ENCODE results near the gene BAZ2B. TPM values are rescaled to one million over a fixed set of nuclear protein-coding genes. Genes with fewer than 3 reads are reported as not detected.

Gene BAZ2B
- total and polyA plus RNA-seq, 10 donors, result 5.6 to 158 (median 86.0) TPM

- TF ChIP-seq POLR2AphosphoS5 (IDR thresholded peaks at IDR 0.05) (no peak), POLR2A (IDR thresholded peaks at IDR 0.05) (no peak), CTCF (IDR thresholded peaks at IDR 0.05 in 8 of 11, conservative IDR thresholded peaks at IDR 0.05 in 3 of 11) (no peak)
- no peaks in the 10 kb centered on the region for H3K9me3 ChIP-seq
- H3K27ac ChIP-seq, result no peak overlapping the region
- no peaks in the 10 kb centered on the region for H3K27me3 ChIP-seq (replicated peaks in 1 of 7)
- intact Hi-C loops (cut with DNase I; ENCODE audit: low total_unique reads), result no loop called here
- H3K4me3 ChIP-seq, result no peak overlapping the region
- no peaks in the 10 kb centered on the region for H3K36me3 ChIP-seq
- 93 to 97% (median 96%) methylated on average over 6 of the region's 6 CpGs for WGBS, 5 donors
- no peak for DNase-seq
- peaks cover 0 to 41% (median 23%) of the 10 kb centered on the region in 6 donors for H3K4me1 ChIP-seq
These were observed 8.2 kb downstream of the BAZ2B start for GRCh38 chr2:159608108-159608507.

- Histone ChIP-seq H3K4me1 (peaks cover 0 to 27% (median 13%) of the 10 kb centered on the region in 6 donors), H3K27me3 (replicated peaks in 1 of 7) (no peaks in the 10 kb centered on the region), H3K4me3 (no peak overlapping the region), H3K36me3 (no peaks in the 10 kb centered on the region), H3K27ac (peak overlapping the region in 7 of 8 donors; percentile 30 to 57 (median 44)), H3K9me3 (no peaks in the 10 kb centered on the region)
- WGBS, 5 donors, result 35 to 51% (median 46%) methylated on average over 2 of the region's 2 CpGs
- TF ChIP-seq POLR2A (IDR thresholded peaks at IDR 0.05) (no peak), CTCF (IDR thresholded peaks at IDR 0.05 in 8 of 11, conservative IDR thresholded peaks at IDR 0.05 in 3 of 11) (no peak), POLR2AphosphoS5 (IDR thresholded peaks at IDR 0.05) (no peak)
- DNase-seq, result no peak
- intact Hi-C loops (cut with DNase I; ENCODE audit: low total_unique reads), result no loop called here
These were observed 10.1 kb downstream of the BAZ2B start for GRCh38 chr2:159606287-159606686.

- peak overlapping the region in 7 of 8 donors; percentile 30 to 57 (median 44) for H3K27ac ChIP-seq
- DNase-seq, result no peak
- H3K36me3 ChIP-seq, result no peaks in the 10 kb centered on the region
- H3K4me3 ChIP-seq, result no peak overlapping the region
- TF ChIP-seq CTCF (IDR thresholded peaks at IDR 0.05 in 8 of 11, conservative IDR thresholded peaks at IDR 0.05 in 3 of 11), result no peak
- TF ChIP-seq POLR2AphosphoS5 (IDR thresholded peaks at IDR 0.05), result no peak
- H3K4me1 ChIP-seq, result peaks cover 0 to 27% (median 13%) of the 10 kb centered on the region in 6 donors
- H3K9me3 ChIP-seq, result no peaks in the 10 kb centered on the region
- 11 to 26% (median 21%) methylated on average over 3 of the region's 3 CpGs for WGBS, 5 donors
- H3K27me3 ChIP-seq (replicated peaks in 1 of 7), result no peaks in the 10 kb centered on the region
- intact Hi-C loops (cut with DNase I; ENCODE audit: low total_unique reads), result no loop called here
These were observed 10.7 kb downstream of the BAZ2B start for GRCh38 chr2:159605441-159606178.

- WGBS, 5 donors, result 95 to 99% (median 97%) methylated on average over 2 of the region's 2 CpGs
- Histone ChIP-seq H3K4me1 (peaks cover 0 to 27% (median 13%) of the 10 kb centered on the region in 6 donors), H3K27me3 (replicated peaks in 1 of 7) (no peaks in the 10 kb centered on the region), H3K36me3 (no peaks in the 10 kb centered on the region), H3K4me3 (no peak overlapping the region), H3K27ac (no peak overlapping the region), H3K9me3 (no peaks in the 10 kb centered on the region)
- no peak for DNase-seq
- intact Hi-C loops (cut with DNase I; ENCODE audit: low total_unique reads), result no loop called here
- TF ChIP-seq POLR2A (IDR thresholded peaks at IDR 0.05) (no peak), POLR2AphosphoS5 (IDR thresholded peaks at IDR 0.05) (no peak), CTCF (IDR thresholded peaks at IDR 0.05 in 8 of 11, conservative IDR thresholded peaks at IDR 0.05 in 3 of 11) (no peak)
These were observed 12.2 kb downstream of the BAZ2B start for GRCh38 chr2:159604159-159604558.
